HG02588 (cell line): Measurements from ENCODE around the gene PIGR.

Experiments
- ATAC-seq: cut with Tn5 transposase; IDR thresholded peaks from one replicate; pipeline ENCODE4 v1.9.1; 2021; ENCODE audit warnings: mild to moderate bottlenecking, moderate library complexity; ENCODE audit not compliant: unreplicated experiment

The PIGR gene

GRCh38 chr1:206960676-206961386 is 14.6 kb upstream of the PIGR start:
- ATAC-seq: no peak

GRCh38 chr1:206958144-206958543 is 11.9 kb upstream of the PIGR start:
- ATAC-seq: no peak

GRCh38 chr1:206957639-206958038 is 11.4 kb upstream of the PIGR start:
- no peak for ATAC-seq

- peak; percentile 49 for ATAC-seq
Measured at GRCh38 chr1:206955476-206956451, 9.5 kb upstream of the PIGR start.

GRCh38 chr1:206954459-206955342 is 8.4 kb upstream of the PIGR start:
- no peak for ATAC-seq

- ATAC-seq: no peak
Measured at GRCh38 chr1:206953626-206954025, 7.4 kb upstream of the PIGR start.

- no peak for ATAC-seq
Measured at GRCh38 chr1:206953126-206953525, 6.9 kb upstream of the PIGR start.

- ATAC-seq: no peak
Measured at GRCh38 chr1:206952171-206952570, 5.9 kb upstream of the PIGR start.

- no peak for ATAC-seq
Measured at GRCh38 chr1:206951318-206952100, 5.2 kb upstream of the PIGR start.

- ATAC-seq: no peak
Measured at GRCh38 chr1:206949641-206950040, 3.4 kb upstream of the PIGR start.

- no peak for ATAC-seq
Measured at GRCh38 chr1:206949208-206949607, 2.9 kb upstream of the PIGR start.

- no peak for ATAC-seq
Measured at GRCh38 chr1:206947255-206947654, 989 bp upstream of the PIGR start.

GRCh38 chr1:206945779-206946178 is 487 bp downstream of the PIGR start:
- ATAC-seq: no peak

- ATAC-seq: no peak
Measured at GRCh38 chr1:206944703-206945102, 1.6 kb downstream of the PIGR start.

GRCh38 chr1:206941766-206942418 is 4.4 kb downstream of the PIGR start:
- ATAC-seq: no peak

GRCh38 chr1:206940588-206940936 is 5.7 kb downstream of the PIGR start:
- no peak for ATAC-seq

GRCh38 chr1:206939841-206940587 is 6.3 kb downstream of the PIGR start:
- no peak for ATAC-seq

GRCh38 chr1:206939131-206939530 is 7.1 kb downstream of the PIGR start:
- no peak for ATAC-seq

- no peak for ATAC-seq
Measured at GRCh38 chr1:206937425-206937824, 8.8 kb downstream of the PIGR start.
